B cell (primary cell): ENCODE results near the gene DLX2.

Experiments used
- EZH2 ChIP-seq: IDR thresholded peaks from 2 replicates; pipeline ENCODE4 v1.6.1; 2012; ENCODE audit warnings: borderline replicate concordance, low read depth, mild to moderate bottlenecking, moderate library complexity, low read length; ENCODE audit not compliant: insufficient read depth, poor library complexity, severe bottlenecking
- TF ChIP-seq, protein P1 (sequence below): fragments of 200-600 bp; IDR thresholded peaks from one replicate; pipeline ENCODE4 v1.8.0; 2022; ENCODE audit warnings: antibody characterized with exemption, mild to moderate bottlenecking

DNA sequence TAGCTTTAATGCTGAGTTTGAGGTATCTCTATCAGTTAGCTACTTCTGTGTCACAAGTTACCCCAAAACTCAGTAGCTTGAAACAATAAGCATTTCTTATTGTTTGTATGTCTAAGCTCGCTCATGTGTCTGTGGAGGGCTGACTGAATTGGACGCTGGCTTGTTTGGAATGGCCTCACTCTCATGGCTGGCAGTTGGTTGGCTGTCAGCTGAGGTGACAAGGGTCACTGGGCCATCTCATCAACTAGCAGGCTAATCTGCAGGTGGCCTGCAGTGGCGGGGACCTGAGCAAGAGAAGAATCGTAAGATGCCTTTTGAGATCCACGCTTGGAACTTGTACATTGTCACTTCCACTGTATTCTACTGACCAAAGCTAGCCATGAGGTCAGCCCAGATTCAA is 13.4 kb upstream of the DLX2 start:
- TF ChIP-seq, protein P1, sequence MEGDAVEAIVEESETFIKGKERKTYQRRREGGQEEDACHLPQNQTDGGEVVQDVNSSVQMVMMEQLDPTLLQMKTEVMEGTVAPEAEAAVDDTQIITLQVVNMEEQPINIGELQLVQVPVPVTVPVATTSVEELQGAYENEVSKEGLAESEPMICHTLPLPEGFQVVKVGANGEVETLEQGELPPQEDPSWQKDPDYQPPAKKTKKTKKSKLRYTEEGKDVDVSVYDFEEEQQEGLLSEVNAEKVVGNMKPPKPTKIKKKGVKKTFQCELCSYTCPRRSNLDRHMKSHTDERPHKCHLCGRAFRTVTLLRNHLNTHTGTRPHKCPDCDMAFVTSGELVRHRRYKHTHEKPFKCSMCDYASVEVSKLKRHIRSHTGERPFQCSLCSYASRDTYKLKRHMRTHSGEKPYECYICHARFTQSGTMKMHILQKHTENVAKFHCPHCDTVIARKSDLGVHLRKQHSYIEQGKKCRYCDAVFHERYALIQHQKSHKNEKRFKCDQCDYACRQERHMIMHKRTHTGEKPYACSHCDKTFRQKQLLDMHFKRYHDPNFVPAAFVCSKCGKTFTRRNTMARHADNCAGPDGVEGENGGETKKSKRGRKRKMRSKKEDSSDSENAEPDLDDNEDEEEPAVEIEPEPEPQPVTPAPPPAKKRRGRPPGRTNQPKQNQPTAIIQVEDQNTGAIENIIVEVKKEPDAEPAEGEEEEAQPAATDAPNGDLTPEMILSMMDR = no peak
- no peak for TF ChIP-seq EZH2
